Measurements from ENCODE around the gene CDC42BPB.

- TF ChIP-seq BHLHE40 (IDR thresholded peaks at IDR 0.05; ENCODE audit: low read depth, low read length): no peak
- no peak for TF ChIP-seq POLR2A (IDR thresholded peaks at IDR 0.05; ENCODE audit: low read depth, low read length)
- TF ChIP-seq CTCF (conservative IDR thresholded peaks at IDR 0.05; ENCODE audit: low read depth, low read length): no peak
- no peak for TF ChIP-seq CHD1 (IDR thresholded peaks at IDR 0.05; ENCODE audit: low read depth, low read length)
- no peak for TF ChIP-seq RAD21 (IDR thresholded peaks at IDR 0.05; ENCODE audit: low read length)
- no peak for TF ChIP-seq USF2 (IDR thresholded peaks at IDR 0.05; ENCODE audit: low read depth, low read length)
- TF ChIP-seq ELK1 (IDR thresholded peaks at IDR 0.05; ENCODE audit: borderline replicate concordance, low read depth, low read length): no peak
- TF ChIP-seq MAZ (IDR thresholded peaks at IDR 0.05; ENCODE audit: borderline replicate concordance, low read depth, low read length): no peak
- TF ChIP-seq CEBPB (IDR thresholded peaks at IDR 0.05; ENCODE audit: low read depth, low read length): no peak
Measured at GRCh38 chr14:103006106-103006505, 51.2 kb downstream of the CDC42BPB start.
